Chondrocyte (in vitro differentiated cells): ENCODE measurements around the gene ATP1A2. TPM values are rescaled to one million over a fixed set of nuclear protein-coding genes. Genes with fewer than 3 reads are reported as not detected.

Experiments
- DNase-seq: peaks from one replicate; pipeline ENCODE4 v3.0.0; 2021; ENCODE audit warnings: mixed read lengths, low spot score
- H3K27ac Mint-ChIP-seq: one replicate; pipeline ENCODE4 v1.8.0; 2021; ENCODE audit warnings: mild to moderate bottlenecking, moderate library complexity, mixed read lengths; ENCODE audit not compliant: unreplicated experiment
- H3K27me3 Mint-ChIP-seq: 2 replicates; pipeline ENCODE4 v1.8.0; 2021; ENCODE audit warnings: low read depth, mixed read lengths
- H3K36me3 Mint-ChIP-seq: 2 replicates; pipeline ENCODE4 v1.8.0; 2021; ENCODE audit warnings: low read depth, mixed read lengths
- H3K4me1 Mint-ChIP-seq: 2 replicates; pipeline ENCODE4 v1.8.0; 2021; ENCODE audit warnings: low read depth, mild to moderate bottlenecking, mixed read lengths
- H3K4me3 Mint-ChIP-seq: one replicate; pipeline ENCODE4 v1.8.0; 2021; ENCODE audit warnings: mild to moderate bottlenecking, moderate library complexity, mixed read lengths; ENCODE audit not compliant: unreplicated experiment
- H3K9me3 Mint-ChIP-seq: 2 replicates; pipeline ENCODE4 v1.8.0; 2021; ENCODE audit warnings: low read depth, mixed read lengths
- total RNA-seq: library from RNA; stranded (reverse); gene quantifications from 3 replicates; pipeline ENCODE4 v1.2.1, GENCODE V29; 2021
- TF ChIP-seq, protein P1 (sequence below): fragments of 200-600 bp; sonication (generic); IDR thresholded peaks from 2 replicates; pipeline ENCODE4 v1.5.0; 2021; ENCODE audit warnings: antibody characterized with exemption, mild to moderate bottlenecking, moderate library complexity

ATP1A2 gene
- total RNA-seq, 1 donor from 2014 or later = 2.9 TPM

DNA sequence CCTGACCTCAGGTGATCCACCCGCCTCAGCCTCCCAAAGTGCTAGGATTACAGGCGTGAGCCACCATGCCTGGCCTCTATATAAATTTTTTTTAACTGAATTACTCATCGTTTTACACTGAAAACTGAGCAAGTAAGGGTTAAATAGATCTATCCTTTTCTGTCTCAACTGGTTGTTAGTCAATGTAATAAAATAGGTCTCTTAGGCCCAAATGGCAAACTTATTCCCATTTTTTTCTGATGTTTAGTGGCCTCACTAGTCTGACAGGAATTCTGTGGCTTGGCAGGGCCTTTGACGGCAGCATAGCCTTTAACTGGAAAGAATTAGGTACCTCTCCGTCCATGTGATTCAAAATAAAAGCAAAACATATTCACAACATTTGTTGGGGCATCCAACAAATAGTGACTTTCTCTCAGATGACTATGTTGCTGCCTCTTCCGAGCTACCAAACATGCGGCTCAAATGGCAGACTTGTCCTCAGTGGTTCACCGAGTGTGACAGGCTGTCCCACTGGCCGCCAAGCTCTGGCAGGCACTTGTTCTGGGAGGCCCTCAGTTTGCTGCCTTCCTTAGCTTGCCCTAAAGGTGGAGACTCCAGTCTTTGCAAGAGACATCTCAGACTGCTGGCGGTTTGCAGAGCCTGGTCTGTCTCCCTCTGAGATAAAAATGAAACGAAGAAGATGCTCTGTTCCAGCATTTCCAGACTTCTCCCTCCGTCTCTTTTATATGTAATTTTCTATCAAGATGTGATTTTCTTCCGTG is 53.2 kb downstream of the ATP1A2 start:
- TF ChIP-seq, protein P1, sequence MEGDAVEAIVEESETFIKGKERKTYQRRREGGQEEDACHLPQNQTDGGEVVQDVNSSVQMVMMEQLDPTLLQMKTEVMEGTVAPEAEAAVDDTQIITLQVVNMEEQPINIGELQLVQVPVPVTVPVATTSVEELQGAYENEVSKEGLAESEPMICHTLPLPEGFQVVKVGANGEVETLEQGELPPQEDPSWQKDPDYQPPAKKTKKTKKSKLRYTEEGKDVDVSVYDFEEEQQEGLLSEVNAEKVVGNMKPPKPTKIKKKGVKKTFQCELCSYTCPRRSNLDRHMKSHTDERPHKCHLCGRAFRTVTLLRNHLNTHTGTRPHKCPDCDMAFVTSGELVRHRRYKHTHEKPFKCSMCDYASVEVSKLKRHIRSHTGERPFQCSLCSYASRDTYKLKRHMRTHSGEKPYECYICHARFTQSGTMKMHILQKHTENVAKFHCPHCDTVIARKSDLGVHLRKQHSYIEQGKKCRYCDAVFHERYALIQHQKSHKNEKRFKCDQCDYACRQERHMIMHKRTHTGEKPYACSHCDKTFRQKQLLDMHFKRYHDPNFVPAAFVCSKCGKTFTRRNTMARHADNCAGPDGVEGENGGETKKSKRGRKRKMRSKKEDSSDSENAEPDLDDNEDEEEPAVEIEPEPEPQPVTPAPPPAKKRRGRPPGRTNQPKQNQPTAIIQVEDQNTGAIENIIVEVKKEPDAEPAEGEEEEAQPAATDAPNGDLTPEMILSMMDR = peak; percentile 26
- H3K4me3 Mint-ChIP-seq = no peak overlapping the region
- H3K36me3 Mint-ChIP-seq = no peaks in the 10 kb centered on the region
- H3K27ac Mint-ChIP-seq = peak overlapping the region; percentile 17
- DNase-seq = no peak
- H3K27me3 Mint-ChIP-seq = peaks cover 8% of the 10 kb centered on the region
- peaks cover 28% of the 10 kb centered on the region for H3K4me1 Mint-ChIP-seq
- no peaks in the 10 kb centered on the region for H3K9me3 Mint-ChIP-seq

DNA sequence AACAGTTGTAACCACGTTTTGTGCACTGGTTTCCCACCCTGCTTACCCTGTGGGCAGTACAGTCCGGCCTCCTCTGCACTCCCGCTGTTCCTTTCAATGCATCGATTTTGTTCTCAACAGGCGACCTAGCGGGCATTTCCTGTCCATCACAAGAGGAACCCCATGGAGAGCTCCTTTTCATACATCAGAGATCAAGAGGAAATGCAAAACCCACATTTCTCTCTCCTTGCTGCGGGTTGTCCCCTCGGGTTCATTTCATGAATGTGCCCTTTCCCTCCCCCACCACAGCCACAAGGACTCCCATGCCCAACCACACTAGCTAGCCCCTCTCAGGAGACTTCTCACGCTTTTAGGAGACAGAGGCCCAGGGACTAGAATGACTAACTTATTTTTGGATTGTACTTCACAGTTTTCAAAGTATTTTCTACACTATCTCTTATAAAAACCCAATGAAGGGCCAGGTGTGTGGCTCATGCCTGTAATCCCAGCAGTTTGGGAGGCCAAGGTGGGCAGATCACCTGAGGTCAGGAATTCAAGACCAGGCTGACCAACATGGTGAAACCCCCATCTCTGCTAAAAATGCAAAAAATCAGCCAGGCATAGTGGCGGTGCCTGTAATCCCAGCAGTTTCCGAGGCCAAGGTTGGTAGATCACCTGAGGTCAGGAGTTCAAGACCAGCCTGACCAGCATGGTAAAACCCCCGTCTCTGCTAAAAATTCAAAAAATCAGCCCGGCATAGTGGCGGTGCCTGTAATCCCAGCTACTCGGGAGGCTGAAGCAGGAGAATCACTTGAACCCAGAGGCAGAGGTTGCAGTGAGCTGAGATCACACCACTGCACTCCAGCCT is 54.2 kb downstream of the ATP1A2 start:
- no peaks in the 10 kb centered on the region for H3K36me3 Mint-ChIP-seq
- H3K4me3 Mint-ChIP-seq = no peak overlapping the region
- TF ChIP-seq, protein P1 = no peak
- H3K9me3 Mint-ChIP-seq = no peaks in the 10 kb centered on the region
- no peak overlapping the region for H3K27ac Mint-ChIP-seq
- no peak for DNase-seq
- peaks cover 28% of the 10 kb centered on the region for H3K4me1 Mint-ChIP-seq
- peaks cover 7% of the 10 kb centered on the region for H3K27me3 Mint-ChIP-seq

DNA sequence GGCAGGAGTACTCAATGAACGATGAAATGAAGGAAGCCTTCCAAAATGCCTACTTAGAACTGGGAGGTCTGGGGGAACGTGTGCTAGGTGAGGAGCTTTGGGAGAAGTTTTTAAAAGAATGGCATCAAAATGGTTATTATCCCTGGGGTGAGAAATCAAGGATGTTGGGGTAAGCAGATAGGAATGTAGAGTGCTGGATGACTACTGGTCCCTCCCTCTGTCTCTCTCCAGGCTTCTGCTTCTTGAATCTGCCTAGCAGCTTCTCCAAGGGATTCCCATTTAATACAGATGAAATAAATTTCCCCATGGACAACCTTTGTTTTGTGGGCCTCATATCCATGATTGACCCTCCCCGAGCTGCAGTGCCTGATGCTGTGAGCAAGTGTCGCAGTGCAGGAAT is 55.8 kb downstream of the ATP1A2 start:
- DNase-seq = no peak
- TF ChIP-seq, protein P1 = no peak
- H3K4me1 Mint-ChIP-seq = peaks cover 28% of the 10 kb centered on the region
- no peak overlapping the region for H3K27ac Mint-ChIP-seq
- H3K9me3 Mint-ChIP-seq = no peaks in the 10 kb centered on the region
- H3K36me3 Mint-ChIP-seq = no peaks in the 10 kb centered on the region
- H3K4me3 Mint-ChIP-seq = no peak overlapping the region
- H3K27me3 Mint-ChIP-seq = peaks cover 7% of the 10 kb centered on the region

DNA sequence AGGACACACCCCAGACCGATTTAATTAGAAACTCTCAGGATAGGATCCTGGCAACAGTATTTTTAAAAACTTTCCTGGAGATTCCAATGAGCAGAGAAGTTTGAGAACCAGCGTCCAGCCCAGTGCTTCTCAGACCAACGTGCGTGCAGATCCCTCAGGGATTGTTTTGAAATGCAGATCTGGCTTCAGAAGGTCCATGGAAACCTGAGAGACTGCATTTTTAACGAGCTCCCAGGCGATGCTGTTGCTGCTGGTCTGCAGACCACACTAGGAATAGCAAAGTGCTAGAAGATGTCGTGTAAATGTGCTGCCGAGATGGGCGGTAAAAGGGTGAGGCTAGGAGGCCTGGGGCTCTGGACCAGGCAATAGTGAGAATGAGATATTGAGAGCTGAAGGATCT is 56.4 kb downstream of the ATP1A2 start:
- peaks cover 28% of the 10 kb centered on the region for H3K4me1 Mint-ChIP-seq
- no peaks in the 10 kb centered on the region for H3K36me3 Mint-ChIP-seq
- H3K27ac Mint-ChIP-seq = no peak overlapping the region
- TF ChIP-seq, protein P1 = no peak
- H3K27me3 Mint-ChIP-seq = peaks cover 4% of the 10 kb centered on the region
- no peak overlapping the region for H3K4me3 Mint-ChIP-seq
- H3K9me3 Mint-ChIP-seq = no peaks in the 10 kb centered on the region
- no peak for DNase-seq

DNA sequence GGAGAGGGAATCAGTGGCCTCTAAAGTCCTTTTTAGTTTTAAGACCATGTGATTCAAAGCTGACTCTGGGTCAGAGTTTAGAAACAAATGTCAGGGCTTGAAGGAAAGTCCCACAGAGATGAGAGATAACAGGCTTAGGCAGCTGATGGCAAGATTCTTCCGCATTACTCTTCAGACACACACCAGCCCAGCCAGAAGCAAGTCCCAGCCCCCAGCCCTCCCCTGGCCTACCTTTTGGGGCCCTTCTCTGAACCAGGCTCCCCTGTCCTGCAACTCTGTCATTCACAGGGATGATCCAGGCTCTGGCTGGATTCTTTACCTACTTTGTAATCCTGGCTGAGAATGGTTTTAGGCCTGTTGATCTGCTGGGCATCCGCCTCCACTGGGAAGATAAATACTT is 61.7 kb downstream of the ATP1A2 start:
- no peaks in the 10 kb centered on the region for H3K36me3 Mint-ChIP-seq
- H3K4me3 Mint-ChIP-seq = no peak overlapping the region
- peaks cover 11% of the 10 kb centered on the region for H3K27me3 Mint-ChIP-seq
- no peak overlapping the region for H3K27ac Mint-ChIP-seq
- no peak for DNase-seq
- TF ChIP-seq, protein P1 = no peak
- H3K9me3 Mint-ChIP-seq = no peaks in the 10 kb centered on the region
- no peaks in the 10 kb centered on the region for H3K4me1 Mint-ChIP-seq
